MCF 10A (cell line): ENCODE data around the gene ARSH. TPM values are rescaled to one million over a fixed set of nuclear protein-coding genes. Genes with fewer than 3 reads are reported as not detected.
"Not testable (repeated sequence)": the region's sequence is repeated elsewhere in the genome, so short reads cannot be mapped to it uniquely, and the experiment has no call there.

Experiments
- BruUV-seq: library from RNA; stranded (reverse); fragments of 400-500 nt; replicated peaks from 2 replicates; lab custom pipeline; 2021; lab: Mats Ljungman, UMichigan
- CTCF ChIA-PET: fragments of 300-600 bp; sonication (Branson Sonifier 250); formaldehyde crosslinking; extraction: SDS; loops from one replicate; lab custom pipeline; 2021; ENCODE audit warnings: antibody characterized with exemption, inconsistent platforms; lab: Yijun Ruan, JAX
- POLR2A ChIA-PET: fragments of 300-600, 350-650 bp; sonication (Branson Sonifier 250); formaldehyde crosslinking; extraction: SDS; loops from one replicate; lab custom pipeline; 2020; ENCODE audit warnings: antibody characterized with exemption, inconsistent platforms; lab: Yijun Ruan, JAX
- DNase-seq: peaks from one replicate; pipeline ENCODE4 v3.0.0-alpha.2; 2018; ENCODE audit not compliant: unreplicated experiment
- H3K27ac Mint-ChIP-seq: one replicate; pipeline ENCODE4 v1.8.0; 2022; ENCODE audit warnings: mild to moderate bottlenecking, low read depth, mixed read lengths; ENCODE audit not compliant: unreplicated experiment
- H3K27me3 Mint-ChIP-seq: one replicate; pipeline ENCODE4 v1.8.0; 2022; ENCODE audit warnings: mixed read lengths; ENCODE audit not compliant: insufficient read depth, unreplicated experiment
- H3K36me3 Mint-ChIP-seq: one replicate; pipeline ENCODE4 v1.8.0; 2022; ENCODE audit warnings: mild to moderate bottlenecking, moderate library complexity, mixed read lengths; ENCODE audit not compliant: insufficient read depth, unreplicated experiment
- H3K4me1 Mint-ChIP-seq: one replicate; pipeline ENCODE4 v1.8.0; 2022; ENCODE audit warnings: mixed read lengths; ENCODE audit not compliant: insufficient read depth, unreplicated experiment
- H3K4me3 Mint-ChIP-seq: one replicate; pipeline ENCODE4 v1.8.0; 2022; ENCODE audit warnings: mild to moderate bottlenecking, moderate library complexity, mixed read lengths; ENCODE audit not compliant: unreplicated experiment
- H3K9me3 Mint-ChIP-seq: one replicate; pipeline ENCODE4 v1.8.0; 2022; ENCODE audit warnings: mixed read lengths; ENCODE audit not compliant: unreplicated experiment
- intact Hi-C: fragments of 100-400 bp; cut with micrococcal nuclease; formaldehyde crosslinking; loops from 2 replicates; pipeline ENCODE4 v1.14.1; 2022
- total RNA-seq: library from RNA; stranded (reverse); gene quantifications from 2 replicates; pipeline ENCODE4 v1.2.3, GENCODE V29; 2022
- TF ChIP-seq, protein P1 (sequence below): fragments of 200-600 bp; IDR thresholded peaks from one replicate; pipeline ENCODE4 v1.8.0; 2022; ENCODE audit warnings: antibody characterized with exemption, mild to moderate bottlenecking; ENCODE audit not compliant: unreplicated experiment

Gene ARSH
- total RNA-seq, 1 experiment from 2014 or later: not detected

DNA sequence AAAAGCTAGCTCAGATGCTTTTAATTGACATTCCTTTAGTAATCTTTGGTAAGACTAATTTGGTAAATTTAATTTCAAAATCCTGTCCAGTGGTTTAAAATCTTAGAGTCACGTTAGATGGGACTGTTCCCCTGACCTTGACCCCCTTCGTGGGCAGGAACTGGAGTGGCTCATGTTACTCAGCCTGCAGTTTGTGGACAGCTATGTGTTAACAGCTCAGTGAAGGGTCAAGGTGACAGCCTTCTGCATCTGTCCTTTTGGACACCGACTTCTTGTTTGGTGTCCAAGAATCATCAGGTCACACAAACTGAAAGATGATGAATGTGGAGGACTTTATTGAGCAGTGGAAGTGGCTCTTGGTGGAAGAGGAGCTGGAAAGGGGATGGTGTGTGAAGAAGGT lies 37.9 kb downstream of the ARSH start:
- intact Hi-C loops: no loop called here
- Mint-ChIP-seq H3K27me3 (no peaks in the 10 kb centered on the region), H3K4me3 (no peak overlapping the region), H3K36me3 (no peaks in the 10 kb centered on the region), H3K9me3 (no peaks in the 10 kb centered on the region), H3K27ac (no peak overlapping the region), H3K4me1 (no peaks in the 10 kb centered on the region)
- BruUV-seq: no TSS peak
- POLR2A ChIA-PET: no interaction called here
- no peak for DNase-seq
- TF ChIP-seq, protein P1, sequence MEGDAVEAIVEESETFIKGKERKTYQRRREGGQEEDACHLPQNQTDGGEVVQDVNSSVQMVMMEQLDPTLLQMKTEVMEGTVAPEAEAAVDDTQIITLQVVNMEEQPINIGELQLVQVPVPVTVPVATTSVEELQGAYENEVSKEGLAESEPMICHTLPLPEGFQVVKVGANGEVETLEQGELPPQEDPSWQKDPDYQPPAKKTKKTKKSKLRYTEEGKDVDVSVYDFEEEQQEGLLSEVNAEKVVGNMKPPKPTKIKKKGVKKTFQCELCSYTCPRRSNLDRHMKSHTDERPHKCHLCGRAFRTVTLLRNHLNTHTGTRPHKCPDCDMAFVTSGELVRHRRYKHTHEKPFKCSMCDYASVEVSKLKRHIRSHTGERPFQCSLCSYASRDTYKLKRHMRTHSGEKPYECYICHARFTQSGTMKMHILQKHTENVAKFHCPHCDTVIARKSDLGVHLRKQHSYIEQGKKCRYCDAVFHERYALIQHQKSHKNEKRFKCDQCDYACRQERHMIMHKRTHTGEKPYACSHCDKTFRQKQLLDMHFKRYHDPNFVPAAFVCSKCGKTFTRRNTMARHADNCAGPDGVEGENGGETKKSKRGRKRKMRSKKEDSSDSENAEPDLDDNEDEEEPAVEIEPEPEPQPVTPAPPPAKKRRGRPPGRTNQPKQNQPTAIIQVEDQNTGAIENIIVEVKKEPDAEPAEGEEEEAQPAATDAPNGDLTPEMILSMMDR: no peak
- CTCF ChIA-PET: interaction anchor here (0.6 to 1.4 kb wide), 3 partner anchors 9 to 27 kb away, joined by 3 to 5 read pairs (median 3); no protein-coding TSS in a partner anchor

DNA sequence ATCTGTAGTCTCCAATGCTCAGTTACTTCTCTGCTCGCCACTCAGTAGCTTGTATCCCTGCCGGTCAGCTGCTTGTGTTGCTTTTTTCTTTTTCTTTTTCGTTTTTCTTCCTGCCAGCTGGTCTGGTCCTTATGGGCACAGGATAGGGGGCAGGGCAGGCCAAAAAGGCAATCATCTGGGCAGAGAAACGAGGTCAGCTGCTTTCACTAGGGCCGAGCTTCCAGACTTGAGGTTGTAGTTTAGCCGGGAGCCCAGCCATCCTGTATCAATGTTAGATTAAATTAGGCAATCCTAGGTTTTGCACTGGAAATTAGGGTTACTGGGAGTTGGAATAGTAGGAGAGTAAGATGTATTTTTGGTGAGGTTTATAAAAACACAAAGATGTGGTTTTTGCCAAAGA lies 38.3 kb downstream of the ARSH start:
- intact Hi-C loops: no loop called here
- H3K36me3 Mint-ChIP-seq: no peaks in the 10 kb centered on the region
- H3K4me3 Mint-ChIP-seq: no peak overlapping the region
- TF ChIP-seq, protein P1: no peak
- CTCF ChIA-PET: interaction anchor here (0.6 to 1.4 kb wide), 4 partner anchors 9 to 27 kb away, joined by 3 to 5 read pairs (median 3); no protein-coding TSS in a partner anchor
- POLR2A ChIA-PET: no interaction called here
- BruUV-seq: no TSS peak
- no peaks in the 10 kb centered on the region for H3K27me3 Mint-ChIP-seq
- no peaks in the 10 kb centered on the region for H3K9me3 Mint-ChIP-seq
- no peak overlapping the region for H3K27ac Mint-ChIP-seq
- DNase-seq: no peak
- H3K4me1 Mint-ChIP-seq: no peaks in the 10 kb centered on the region

DNA sequence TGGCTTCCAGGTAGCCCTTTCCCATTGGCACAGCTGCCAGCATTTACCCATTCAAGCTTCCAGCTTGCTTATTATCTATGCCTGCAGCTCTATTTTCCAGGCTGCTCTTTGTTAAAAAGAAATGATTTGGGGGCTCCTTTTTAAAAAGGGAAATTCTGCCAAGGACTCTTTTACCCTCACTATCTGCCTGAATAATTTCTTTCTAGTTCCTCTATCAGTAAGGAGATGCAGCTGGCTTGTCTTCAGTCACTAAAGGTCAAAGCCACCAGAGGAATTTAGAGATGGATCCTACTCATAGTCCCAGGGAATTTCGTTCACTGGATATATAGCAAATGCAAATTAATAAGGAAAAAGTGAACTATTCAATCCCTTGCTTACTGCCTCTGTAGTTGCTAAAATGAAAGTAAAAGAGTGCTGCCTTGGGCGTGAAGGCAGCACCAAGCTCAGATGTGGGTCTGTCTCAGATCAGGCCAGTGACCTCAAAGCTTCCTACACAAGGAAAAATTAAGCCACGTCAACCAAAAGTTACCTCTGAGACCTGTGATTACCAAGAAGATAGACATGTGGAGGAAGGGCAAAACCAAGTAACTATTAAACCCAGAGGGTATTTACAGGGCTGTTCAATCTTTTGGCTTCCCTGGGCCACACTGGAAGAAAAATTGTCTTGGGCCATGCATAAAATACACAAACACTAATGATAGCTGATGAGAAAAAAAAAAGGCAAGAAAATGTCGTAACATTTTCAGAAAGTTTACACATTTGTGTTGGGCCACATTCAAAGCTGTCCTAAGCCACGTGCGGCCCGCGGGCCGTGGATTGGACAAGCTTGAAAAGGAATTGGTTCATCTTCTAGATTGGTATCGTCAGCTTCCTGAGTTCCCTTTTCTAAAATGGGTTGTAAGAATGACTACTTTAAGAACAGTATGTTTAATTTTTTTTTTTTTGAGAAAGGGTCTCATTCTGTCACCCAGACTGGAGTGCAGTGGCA lies 40.2 kb downstream of the ARSH start:
- Mint-ChIP-seq H3K9me3 (no peaks in the 10 kb centered on the region), H3K4me1 (no peaks in the 10 kb centered on the region), H3K4me3 (no peak overlapping the region), H3K27ac (no peak overlapping the region), H3K36me3 (no peaks in the 10 kb centered on the region), H3K27me3 (no peaks in the 10 kb centered on the region)
- intact Hi-C loops: no loop called here
- BruUV-seq: no TSS peak
- TF ChIP-seq, protein P1: no peak
- DNase-seq: no peak
- ChIA-PET CTCF (interaction anchor here (0.6 to 0.9 kb wide), 2 partner anchors 12 to 419 kb away, joined by 3 read pairs; no protein-coding TSS in a partner anchor), POLR2A (interaction anchor here (0.6 to 1.0 kb wide), 4 partner anchors 11 to 200 kb away, joined by 3 read pairs; no protein-coding TSS in a partner anchor)

DNA sequence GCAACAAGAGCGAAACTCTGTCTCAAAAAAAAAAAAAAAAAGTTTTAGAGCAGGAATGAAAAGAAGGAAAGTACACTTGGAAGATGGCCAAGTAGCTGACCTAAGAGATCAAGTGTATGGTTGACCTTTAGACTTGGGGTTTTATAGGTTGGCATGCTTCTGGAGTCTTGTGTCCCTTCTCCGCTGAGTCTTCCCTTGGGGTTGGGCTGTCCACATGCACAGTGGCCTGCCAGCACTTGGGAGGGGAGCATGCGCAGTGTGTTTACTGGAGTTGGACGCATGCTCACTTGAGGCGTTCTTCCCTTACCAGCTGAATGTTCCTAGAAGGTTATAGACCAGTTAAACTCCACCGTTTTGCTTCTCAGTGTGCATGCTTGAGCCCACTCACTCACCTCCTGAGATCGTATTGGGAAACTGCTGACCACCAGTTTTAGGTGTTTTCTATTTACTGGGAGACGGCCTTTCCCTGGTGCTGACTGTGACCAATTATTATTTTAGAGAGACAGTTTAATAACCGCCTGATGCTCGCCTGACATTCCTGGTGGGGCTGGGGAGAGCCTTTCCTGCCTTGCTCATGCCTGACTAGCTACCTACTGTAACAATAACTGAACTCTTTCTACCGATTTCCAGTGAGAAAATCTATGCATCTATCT lies 44.3 kb downstream of the ARSH start:
- ChIA-PET POLR2A (interaction anchor here (1.1 to 1.5 kb wide), 2 partner anchors 16 to 25 kb away, joined by 3 to 4 read pairs; no protein-coding TSS in a partner anchor), CTCF (interaction anchor here (1.0 kb wide), 1 partner anchor 8 kb away, joined by 3 read pairs; no protein-coding TSS in a partner anchor)
- intact Hi-C loops, H3K27ac Mint-ChIP-seq, H3K4me3 Mint-ChIP-seq, H3K4me1 Mint-ChIP-seq, DNase-seq, H3K36me3 Mint-ChIP-seq, BruUV-seq, H3K9me3 Mint-ChIP-seq, H3K27me3 Mint-ChIP-seq: not testable (repeated sequence)
